Liver (tissue), 3 donors: ENCODE results near the gene CHN1.

Experiments
- ATF3 ChIP-seq: IDR thresholded peaks from 2 replicates; pipeline ENCODE4 v1.6.1; 2016; ENCODE audit warnings: antibody characterized with exemption
- EGR1 ChIP-seq, 2 donors: IDR thresholded peaks; 2 replicates each; pipeline ENCODE4 v1.6.1; 2016 to 2018; ENCODE audit warnings: antibody characterized with exemption in 2 of 2, low read depth in 2 of 2
- GABPA ChIP-seq, 2 donors: IDR thresholded peaks in 1 of 2; conservative IDR thresholded peaks in 1 of 2; 2 replicates each; pipeline ENCODE4 v1.6.1; 2016; ENCODE audit warnings: antibody characterized with exemption in 2 of 2, mild to moderate bottlenecking in 1 of 2, moderate library complexity in 1 of 2
- HNF4A ChIP-seq, 2 donors: conservative IDR thresholded peaks; 2 replicates each; pipeline ENCODE4 v1.6.1; 2016; ENCODE audit warnings: antibody characterized with exemption in 2 of 2, mild to moderate bottlenecking in 2 of 2
- HNF4G ChIP-seq: IDR thresholded peaks from 2 replicates; pipeline ENCODE4 v1.6.1; 2016; ENCODE audit warnings: antibody characterized with exemption
- JUND ChIP-seq, 2 donors: IDR thresholded peaks; 2 replicates each; pipeline ENCODE4 v1.6.1; 2016; ENCODE audit warnings: antibody characterized with exemption in 2 of 2
- RAD21 ChIP-seq, 2 donors: IDR thresholded peaks; 2 replicates each; pipeline ENCODE4 v1.6.1; 2016; ENCODE audit warnings: antibody characterized with exemption in 2 of 2, mild to moderate bottlenecking in 2 of 2
- RXRA ChIP-seq, 2 donors: IDR thresholded peaks; 2 replicates each; pipeline ENCODE4 v1.6.1; 2017 to 2018; ENCODE audit warnings: antibody characterized with exemption in 2 of 2, mild to moderate bottlenecking in 1 of 2
- TAF1 ChIP-seq: conservative IDR thresholded peaks from 2 replicates; pipeline ENCODE4 v1.6.1; 2016; ENCODE audit warnings: antibody characterized with exemption, mild to moderate bottlenecking
- YY1 ChIP-seq: IDR thresholded peaks from 2 replicates; pipeline ENCODE4 v1.6.1; 2016; ENCODE audit warnings: antibody characterized with exemption, mild to moderate bottlenecking
- ZBTB33 ChIP-seq: IDR thresholded peaks from 2 replicates; pipeline ENCODE4 v1.6.1; 2016; ENCODE audit warnings: antibody characterized with exemption
- TF ChIP-seq, protein P1 (sequence below): IDR thresholded peaks from 2 replicates; pipeline ENCODE4 v1.6.1; 2016; ENCODE audit warnings: antibody characterized with exemption
- TF ChIP-seq, protein P2 (sequence below): fragments of 150-350 bp; IDR thresholded peaks from 2 replicates; pipeline ENCODE4 v1.5.1; 2017; ENCODE audit warnings: improper control_type of control experiment, low read depth, low read length; ENCODE audit not compliant: missing input control
- TF ChIP-seq, protein P3 (sequence below): IDR thresholded peaks from 2 replicates; pipeline ENCODE4 v1.6.1; 2016; ENCODE audit warnings: antibody characterized with exemption, mild to moderate bottlenecking
- donor health status: healthy.
- donor health status: healthy.

- no peak for TF ChIP-seq JUND (IDR thresholded peaks at IDR 0.05)
- TF ChIP-seq, protein P1, sequence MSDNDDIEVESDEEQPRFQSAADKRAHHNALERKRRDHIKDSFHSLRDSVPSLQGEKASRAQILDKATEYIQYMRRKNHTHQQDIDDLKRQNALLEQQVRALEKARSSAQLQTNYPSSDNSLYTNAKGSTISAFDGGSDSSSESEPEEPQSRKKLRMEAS = no peak
- TF ChIP-seq, protein P2, sequence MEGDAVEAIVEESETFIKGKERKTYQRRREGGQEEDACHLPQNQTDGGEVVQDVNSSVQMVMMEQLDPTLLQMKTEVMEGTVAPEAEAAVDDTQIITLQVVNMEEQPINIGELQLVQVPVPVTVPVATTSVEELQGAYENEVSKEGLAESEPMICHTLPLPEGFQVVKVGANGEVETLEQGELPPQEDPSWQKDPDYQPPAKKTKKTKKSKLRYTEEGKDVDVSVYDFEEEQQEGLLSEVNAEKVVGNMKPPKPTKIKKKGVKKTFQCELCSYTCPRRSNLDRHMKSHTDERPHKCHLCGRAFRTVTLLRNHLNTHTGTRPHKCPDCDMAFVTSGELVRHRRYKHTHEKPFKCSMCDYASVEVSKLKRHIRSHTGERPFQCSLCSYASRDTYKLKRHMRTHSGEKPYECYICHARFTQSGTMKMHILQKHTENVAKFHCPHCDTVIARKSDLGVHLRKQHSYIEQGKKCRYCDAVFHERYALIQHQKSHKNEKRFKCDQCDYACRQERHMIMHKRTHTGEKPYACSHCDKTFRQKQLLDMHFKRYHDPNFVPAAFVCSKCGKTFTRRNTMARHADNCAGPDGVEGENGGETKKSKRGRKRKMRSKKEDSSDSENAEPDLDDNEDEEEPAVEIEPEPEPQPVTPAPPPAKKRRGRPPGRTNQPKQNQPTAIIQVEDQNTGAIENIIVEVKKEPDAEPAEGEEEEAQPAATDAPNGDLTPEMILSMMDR = no peak
- TF ChIP-seq GABPA (IDR thresholded peaks at IDR 0.05 in 1 of 2, conservative IDR thresholded peaks at IDR 0.05 in 1 of 2) = no peak
- no peak for TF ChIP-seq EGR1 (IDR thresholded peaks at IDR 0.05; ENCODE audit: low read depth in 2 of 2)
- TF ChIP-seq HNF4A (conservative IDR thresholded peaks at IDR 0.05) = no peak
- TF ChIP-seq YY1 = no peak
- TF ChIP-seq, protein P3, sequence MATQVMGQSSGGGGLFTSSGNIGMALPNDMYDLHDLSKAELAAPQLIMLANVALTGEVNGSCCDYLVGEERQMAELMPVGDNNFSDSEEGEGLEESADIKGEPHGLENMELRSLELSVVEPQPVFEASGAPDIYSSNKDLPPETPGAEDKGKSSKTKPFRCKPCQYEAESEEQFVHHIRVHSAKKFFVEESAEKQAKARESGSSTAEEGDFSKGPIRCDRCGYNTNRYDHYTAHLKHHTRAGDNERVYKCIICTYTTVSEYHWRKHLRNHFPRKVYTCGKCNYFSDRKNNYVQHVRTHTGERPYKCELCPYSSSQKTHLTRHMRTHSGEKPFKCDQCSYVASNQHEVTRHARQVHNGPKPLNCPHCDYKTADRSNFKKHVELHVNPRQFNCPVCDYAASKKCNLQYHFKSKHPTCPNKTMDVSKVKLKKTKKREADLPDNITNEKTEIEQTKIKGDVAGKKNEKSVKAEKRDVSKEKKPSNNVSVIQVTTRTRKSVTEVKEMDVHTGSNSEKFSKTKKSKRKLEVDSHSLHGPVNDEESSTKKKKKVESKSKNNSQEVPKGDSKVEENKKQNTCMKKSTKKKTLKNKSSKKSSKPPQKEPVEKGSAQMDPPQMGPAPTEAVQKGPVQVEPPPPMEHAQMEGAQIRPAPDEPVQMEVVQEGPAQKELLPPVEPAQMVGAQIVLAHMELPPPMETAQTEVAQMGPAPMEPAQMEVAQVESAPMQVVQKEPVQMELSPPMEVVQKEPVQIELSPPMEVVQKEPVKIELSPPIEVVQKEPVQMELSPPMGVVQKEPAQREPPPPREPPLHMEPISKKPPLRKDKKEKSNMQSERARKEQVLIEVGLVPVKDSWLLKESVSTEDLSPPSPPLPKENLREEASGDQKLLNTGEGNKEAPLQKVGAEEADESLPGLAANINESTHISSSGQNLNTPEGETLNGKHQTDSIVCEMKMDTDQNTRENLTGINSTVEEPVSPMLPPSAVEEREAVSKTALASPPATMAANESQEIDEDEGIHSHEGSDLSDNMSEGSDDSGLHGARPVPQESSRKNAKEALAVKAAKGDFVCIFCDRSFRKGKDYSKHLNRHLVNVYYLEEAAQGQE = no peak
- no peak for TF ChIP-seq TAF1
- TF ChIP-seq ZBTB33 = no peak
- no peak for TF ChIP-seq HNF4G
- TF ChIP-seq RAD21 (IDR thresholded peaks at IDR 0.05) = no peak
- TF ChIP-seq RXRA (IDR thresholded peaks at IDR 0.05) = no peak
- TF ChIP-seq ATF3 = no peak
Observed at GRCh38 chr2:174981331-174981730, 23.9 kb downstream of the CHN1 start.
